Breast epithelium (tissue), 4 donors: ENCODE measurements around the gene PRDX5. TPM values are rescaled to one million over a fixed set of nuclear protein-coding genes. Genes with fewer than 3 reads are reported as not detected.

ENCODE experiments used
- DNase-seq, 2 donors: peaks; one replicate each; pipeline ENCODE4 v3.0.0-alpha.2; 2019; ENCODE audit warnings: low spot score in 2 of 2
- H3K27ac ChIP-seq, 2 donors: fragments of 200-600 bp; sonication (generic) in 1 of 2; one replicate each; pipeline ENCODE4 v1.5.1; 2016 to 2019; ENCODE audit warnings: mild to moderate bottlenecking in 1 of 2
- H3K27me3 ChIP-seq, 2 donors: fragments of 200-600 bp; sonication (generic) in 1 of 2; one replicate each; pipeline versions ENCODE4 v1.5.1 to v1.6.0; 2017 to 2019; ENCODE audit warnings: control low read depth in 1 of 2, mild to moderate bottlenecking in 1 of 2
- H3K36me3 ChIP-seq: fragments of 200-600 bp; one replicate; pipeline ENCODE4 v1.5.1; 2019
- H3K4me1 ChIP-seq, 2 donors: fragments of 200-600 bp; sonication (generic); one replicate each; pipeline ENCODE4 v1.5.1; 2016 to 2019; ENCODE audit warnings: control low read depth in 1 of 2
- H3K4me3 ChIP-seq, 3 donors: fragments of 200-600 bp; sonication (generic); 1 replicate in 2 of 3; 2 replicates in 1 of 3; pipeline ENCODE4 v1.5.1; 2016 to 2019; ENCODE audit warnings: mild to moderate bottlenecking in 3 of 3, moderate library complexity in 2 of 3
- H3K9me3 ChIP-seq, 2 donors: fragments of 200-600 bp; sonication (generic) in 1 of 2; one replicate each; pipeline ENCODE4 v1.5.1; 2016 to 2019; ENCODE audit warnings: control low read depth in 1 of 2
- POLR2A ChIP-seq: fragments of 450-650 bp; IDR thresholded peaks from one replicate; pipeline ENCODE4 v1.6.1; 2016; ENCODE audit warnings: antibody characterized with exemption, mild to moderate bottlenecking, moderate library complexity
- POLR2AphosphoS5 ChIP-seq, 3 donors: sonication (generic); formaldehyde crosslinking; IDR thresholded peaks; one replicate each; pipeline ENCODE4 v1.6.1; 2017; ENCODE audit warnings: antibody characterized with exemption in 3 of 3
- intact Hi-C: fragments of 100-400 bp; cut with DNase I; formaldehyde crosslinking; loops from one replicate; pipeline ENCODE4 v1.15.1; 2023; ENCODE audit warnings: low total_unique reads
- total RNA-seq, 3 donors: library from RNA; depleted of rRNA; stranded (reverse); fragments of >200 nt; gene quantifications; one replicate each; pipeline ENCODE4 v1.1.0, GENCODE V29; 2016
- TF ChIP-seq, protein P1 (sequence below), 3 donors: fragments of 450-650 bp; IDR thresholded peaks; one replicate each; pipeline ENCODE4 v1.5.1; 2016 to 2017; ENCODE audit warnings: antibody characterized with exemption in 3 of 3, mild to moderate bottlenecking in 3 of 3, moderate library complexity in 3 of 3

The PRDX5 gene
- total RNA-seq, 3 donors from 2014 or later = 241 to 327 (median 262) TPM

- intact Hi-C loops = no loop called here
- Histone ChIP-seq H3K27ac (no peak overlapping the region), H3K4me3 (no peak overlapping the region), H3K9me3 (no peaks in the 10 kb centered on the region), H3K4me1 (no peaks in the 10 kb centered on the region), H3K27me3 (no peaks in the 10 kb centered on the region), H3K36me3 (no peaks in the 10 kb centered on the region)
- no peak for DNase-seq
- no peak for TF ChIP-seq POLR2A
- TF ChIP-seq POLR2AphosphoS5 (IDR thresholded peaks at IDR 0.05) = no peak
- TF ChIP-seq, protein P1, sequence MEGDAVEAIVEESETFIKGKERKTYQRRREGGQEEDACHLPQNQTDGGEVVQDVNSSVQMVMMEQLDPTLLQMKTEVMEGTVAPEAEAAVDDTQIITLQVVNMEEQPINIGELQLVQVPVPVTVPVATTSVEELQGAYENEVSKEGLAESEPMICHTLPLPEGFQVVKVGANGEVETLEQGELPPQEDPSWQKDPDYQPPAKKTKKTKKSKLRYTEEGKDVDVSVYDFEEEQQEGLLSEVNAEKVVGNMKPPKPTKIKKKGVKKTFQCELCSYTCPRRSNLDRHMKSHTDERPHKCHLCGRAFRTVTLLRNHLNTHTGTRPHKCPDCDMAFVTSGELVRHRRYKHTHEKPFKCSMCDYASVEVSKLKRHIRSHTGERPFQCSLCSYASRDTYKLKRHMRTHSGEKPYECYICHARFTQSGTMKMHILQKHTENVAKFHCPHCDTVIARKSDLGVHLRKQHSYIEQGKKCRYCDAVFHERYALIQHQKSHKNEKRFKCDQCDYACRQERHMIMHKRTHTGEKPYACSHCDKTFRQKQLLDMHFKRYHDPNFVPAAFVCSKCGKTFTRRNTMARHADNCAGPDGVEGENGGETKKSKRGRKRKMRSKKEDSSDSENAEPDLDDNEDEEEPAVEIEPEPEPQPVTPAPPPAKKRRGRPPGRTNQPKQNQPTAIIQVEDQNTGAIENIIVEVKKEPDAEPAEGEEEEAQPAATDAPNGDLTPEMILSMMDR (IDR thresholded peaks at IDR 0.05) = no peak
These were observed 31.5 kb downstream of the PRDX5 start for GRCh38 chr11:64349404-64349803.

DNA sequence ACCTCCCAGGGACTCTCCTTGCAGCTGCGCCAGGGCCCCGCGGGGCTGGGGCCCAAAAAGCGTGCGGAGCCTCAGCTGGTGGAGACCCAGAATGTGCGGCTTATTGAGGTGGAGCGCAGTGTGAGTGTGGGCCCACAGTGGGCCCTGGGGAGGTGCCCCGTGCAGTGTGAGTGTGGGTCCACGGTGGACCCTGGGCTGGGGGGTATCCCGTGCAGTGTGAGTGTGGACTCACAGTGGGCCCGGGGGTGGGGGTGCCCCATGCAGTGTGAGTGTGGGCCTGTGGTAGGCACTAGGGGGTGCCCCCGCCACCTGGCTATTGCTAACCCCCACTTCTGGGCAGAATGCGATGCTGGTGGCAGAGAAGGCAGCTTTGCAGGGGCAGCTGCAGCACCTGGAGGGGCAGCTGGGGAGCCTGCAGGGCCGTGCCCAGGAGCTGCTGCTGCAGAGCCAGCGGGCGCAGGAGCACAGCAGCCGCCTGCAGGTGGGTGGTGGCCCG is 33.3 kb downstream of the PRDX5 start:
- Histone ChIP-seq H3K4me1 (no peaks in the 10 kb centered on the region), H3K9me3 (no peaks in the 10 kb centered on the region), H3K27ac (no peak overlapping the region), H3K27me3 (no peaks in the 10 kb centered on the region), H3K4me3 (no peak overlapping the region), H3K36me3 (no peaks in the 10 kb centered on the region)
- intact Hi-C loops = no loop called here
- no peak for DNase-seq
- TF ChIP-seq POLR2A = no peak
- TF ChIP-seq POLR2AphosphoS5 (IDR thresholded peaks at IDR 0.05) = no peak
- TF ChIP-seq, protein P1 (IDR thresholded peaks at IDR 0.05) = no peak

DNA sequence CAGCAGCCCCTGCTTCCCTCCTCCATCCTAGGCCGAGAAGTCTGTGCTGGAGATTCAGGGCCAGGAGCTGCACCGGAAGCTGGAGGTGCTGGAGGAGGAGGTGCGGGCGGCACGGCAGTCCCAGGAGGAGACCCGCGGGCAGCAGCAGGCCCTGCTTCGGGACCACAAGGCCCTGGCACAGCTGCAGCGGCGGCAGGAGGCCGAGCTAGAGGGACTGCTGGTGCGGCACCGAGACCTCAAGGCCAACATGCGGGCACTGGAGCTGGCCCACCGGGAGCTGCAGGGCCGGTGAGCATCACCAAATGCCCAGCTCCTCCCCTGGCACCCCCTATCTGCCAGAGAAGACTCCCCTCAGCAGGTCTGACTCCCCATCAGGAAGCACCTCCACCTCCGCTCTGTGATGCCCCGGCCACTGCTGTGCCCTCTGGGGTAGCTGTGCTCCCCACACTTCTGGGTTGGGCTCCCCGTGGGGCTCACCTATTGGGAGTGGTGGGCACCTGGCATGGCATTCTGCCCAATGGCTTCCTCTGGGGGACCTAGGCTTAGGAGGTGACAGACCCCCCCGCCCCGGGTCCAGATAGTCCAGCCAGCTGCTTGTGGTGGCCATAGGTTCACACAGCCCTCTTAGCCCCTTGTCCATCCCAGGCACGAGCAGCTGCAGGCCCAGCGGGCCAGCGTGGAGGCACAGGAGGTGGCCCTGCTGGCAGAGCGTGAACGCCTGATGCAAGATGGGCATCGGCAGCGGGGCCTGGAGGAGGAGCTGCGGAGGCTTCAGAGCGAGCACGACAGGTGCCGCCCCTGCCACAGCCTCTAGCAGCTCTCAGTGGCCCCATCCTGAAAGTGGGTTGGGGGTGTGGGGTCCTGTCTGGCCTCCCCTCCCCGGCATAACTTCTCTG is 34.4 kb downstream of the PRDX5 start:
- H3K4me3 ChIP-seq = no peak overlapping the region
- no peaks in the 10 kb centered on the region for H3K4me1 ChIP-seq
- no peaks in the 10 kb centered on the region for H3K36me3 ChIP-seq
- TF ChIP-seq POLR2A (no peak), POLR2AphosphoS5 (IDR thresholded peaks at IDR 0.05) (no peak)
- TF ChIP-seq, protein P1 (IDR thresholded peaks at IDR 0.05) = no peak
- intact Hi-C loops = no loop called here
- H3K9me3 ChIP-seq = no peaks in the 10 kb centered on the region
- DNase-seq = no peak
- no peak overlapping the region for H3K27ac ChIP-seq
- no peaks in the 10 kb centered on the region for H3K27me3 ChIP-seq

- no peak overlapping the region for H3K27ac ChIP-seq
- no peak overlapping the region for H3K4me3 ChIP-seq
- no peak for DNase-seq
- no peaks in the 10 kb centered on the region for H3K9me3 ChIP-seq
- no peaks in the 10 kb centered on the region for H3K27me3 ChIP-seq
- no peak for TF ChIP-seq POLR2AphosphoS5 (IDR thresholded peaks at IDR 0.05)
- no peaks in the 10 kb centered on the region for H3K36me3 ChIP-seq
- peaks cover 0 to 4% of the 10 kb centered on the region in 2 donors for H3K4me1 ChIP-seq
- intact Hi-C loops = no loop called here
These were observed 35.2 kb downstream of the PRDX5 start for GRCh38 chr11:64352995-64353714.

DNA sequence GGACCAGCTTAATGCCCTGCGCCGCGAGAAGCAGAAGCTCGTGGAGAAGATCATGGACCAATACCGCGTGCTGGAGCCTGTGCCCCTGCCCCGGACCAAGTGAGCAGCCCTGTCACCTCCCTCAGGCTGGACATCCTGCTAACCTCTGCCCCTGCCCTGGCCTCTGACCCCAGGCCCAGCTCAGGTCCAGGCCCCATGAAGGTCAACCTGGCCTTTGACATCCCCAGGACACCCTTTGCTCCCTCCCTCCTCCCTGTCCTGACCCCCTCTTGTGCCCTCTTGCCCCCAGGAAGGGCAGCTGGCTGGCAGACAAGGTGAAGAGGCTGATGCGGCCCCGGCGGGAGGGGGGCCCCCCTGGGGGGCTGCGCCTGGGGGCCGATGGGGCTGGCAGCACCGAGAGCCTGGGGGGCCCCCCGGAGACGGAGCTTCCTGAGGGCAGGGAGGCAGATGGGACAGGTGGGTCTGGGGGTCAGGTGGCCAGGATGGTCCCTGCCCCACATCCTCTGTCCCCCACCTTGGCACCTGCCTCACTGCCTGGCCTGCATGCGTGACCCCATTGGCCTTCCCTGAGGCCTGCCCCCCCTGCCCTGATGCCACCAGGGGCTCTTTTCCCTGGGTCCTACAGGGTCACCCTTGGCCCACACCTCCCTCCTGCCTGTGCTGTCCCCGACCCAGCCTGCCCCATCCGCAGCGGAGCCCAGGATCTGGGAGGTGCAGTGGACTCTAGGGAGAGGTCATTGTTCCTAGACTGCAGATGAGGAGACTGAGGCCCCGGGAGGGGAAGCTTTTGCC is 36.0 kb downstream of the PRDX5 start:
- TF ChIP-seq POLR2AphosphoS5 (IDR thresholded peaks at IDR 0.05) (no peak), POLR2A (no peak)
- TF ChIP-seq, protein P1 (IDR thresholded peaks at IDR 0.05) = no peak
- intact Hi-C loops = no loop called here
- Histone ChIP-seq H3K36me3 (no peaks in the 10 kb centered on the region), H3K4me1 (peaks cover 4 to 9% of the 10 kb centered on the region in 2 donors), H3K9me3 (no peaks in the 10 kb centered on the region), H3K4me3 (no peak overlapping the region), H3K27me3 (no peaks in the 10 kb centered on the region), H3K27ac (no peak overlapping the region)
- DNase-seq = no peak
